Aorta (tissue), 5 donors: ENCODE data around the gene SMAD9. TPM values are rescaled to one million over a fixed set of nuclear protein-coding genes. Genes with fewer than 3 reads are reported as not detected.

Experiments used
- ATAC-seq: fragments of 200-7000 bp; cut with Tn5 transposase; one replicate; pipeline ENCODE4 v1.9.1; 2022; ENCODE audit warnings: moderate library complexity; ENCODE audit not compliant: low FRiP score
- DNase-seq, 2 donors: peaks; one replicate each; pipeline ENCODE4 v3.0.0-alpha.2; 2020
- H3K27ac ChIP-seq, 2 donors: one replicate each; pipeline ENCODE4 v1.5.1; 2013; ENCODE audit warnings: low read length in 2 of 2, mild to moderate bottlenecking in 2 of 2, moderate library complexity in 2 of 2, control low read depth in 1 of 2, inconsistent platforms in 1 of 2, low read depth in 1 of 2
- H3K27me3 ChIP-seq, 2 donors: one replicate each; pipeline ENCODE4 v1.6.1; 2013; ENCODE audit warnings: control low read depth in 1 of 2, low read length in 1 of 2, mild to moderate bottlenecking in 1 of 2, moderate library complexity in 1 of 2; ENCODE audit not compliant: insufficient read depth in 2 of 2, control insufficient read depth in 1 of 2
- H3K36me3 ChIP-seq, 2 donors: one replicate each; pipeline ENCODE4 v1.6.1; 2013; ENCODE audit warnings: control low read depth in 1 of 2, low read length in 1 of 2, mild to moderate bottlenecking in 1 of 2; ENCODE audit not compliant: insufficient read depth in 2 of 2, control insufficient read depth in 1 of 2
- H3K4me1 ChIP-seq, 2 donors: one replicate each; pipeline ENCODE4 v1.6.1; 2013; ENCODE audit warnings: low read length in 2 of 2, control low read depth in 1 of 2, mild to moderate bottlenecking in 1 of 2, moderate library complexity in 1 of 2; ENCODE audit not compliant: insufficient read depth in 2 of 2, control insufficient read depth in 1 of 2
- H3K4me3 ChIP-seq, 2 donors: one replicate each; pipeline ENCODE4 v1.5.1; 2013; ENCODE audit warnings: low read length in 2 of 2, control low read depth in 1 of 2, mild to moderate bottlenecking in 1 of 2
- H3K9me3 ChIP-seq: one replicate; pipeline ENCODE4 v1.6.1; 2013; ENCODE audit warnings: mild to moderate bottlenecking, low read length; ENCODE audit not compliant: control insufficient read depth
- WGBS, 2 donors: extraction: QIAGEN DNeasy Blood & Tissue Kit; methylation state at CpG; one replicate each; pipeline ENCODE4 v1.1.7; 2013; 5-methylcytosine and 5-hydroxymethylcytosine counted together
- intact Hi-C, 2 donors: fragments of 100-400 bp; cut with DNase I; formaldehyde crosslinking; loops; one replicate each; pipeline versions ENCODE4 v1.14.2 to v1.15.0; 2022
- polyA plus RNA-seq, 2 donors: library from polyadenylated mRNA; stranded (reverse); fragments of 200-250 nt; gene quantifications; one replicate each; pipeline ENCODE4 v1.2.3, GENCODE V29; 2013
- total RNA-seq, 2 donors: library from RNA; stranded (reverse); fragmentation: NEBNext Ultra II Directional; extraction: Animal tissue kit (Norgen Biotek cat#: 25700); gene quantifications; one replicate each; pipeline ENCODE4 v1.2.1, GENCODE V29; 2021
- donor health status: healthy with polysubstance abuse.
- donor health status: Bipolar disorder and iron deficiency.
- donor health status: DM: no; HTN: no; CAD: no.
- donor health status: DM: no; HTN: no; CAD: no.
- donor health status: DM: yes; HTN: yes; CAD: no.

SMAD9 gene
- total and polyA plus RNA-seq, 4 donors: 8.3 to 50.8 (median 30.8) TPM

DNA sequence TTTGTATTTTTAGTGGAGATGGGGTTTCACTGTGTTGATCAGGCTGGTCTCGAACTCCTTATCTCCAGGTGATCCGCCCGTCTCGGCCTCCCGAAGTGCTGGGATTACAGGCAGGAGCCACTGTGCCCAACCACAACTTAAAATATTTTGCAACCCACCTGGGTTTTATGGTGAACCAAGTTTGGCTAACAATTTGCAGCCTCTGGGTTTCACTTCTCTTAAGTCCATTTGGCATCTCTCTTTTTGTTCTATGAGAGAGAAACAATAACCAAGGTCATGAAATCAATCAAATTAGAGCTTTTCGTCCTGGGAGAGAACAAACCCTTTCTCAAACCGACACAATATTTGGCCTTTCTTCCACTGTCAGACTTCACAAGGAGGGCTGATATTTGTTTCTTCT is 5.6 kb upstream of the SMAD9 start:
- intact Hi-C loops: no loop called here

GRCh38 chr13:36924001-36924400 is 4.0 kb upstream of the SMAD9 start:
- H3K4me3 ChIP-seq: no peak overlapping the region
- no peak overlapping the region for H3K27ac ChIP-seq
- intact Hi-C loops: loop anchor here in 1 of 2 donors (5.0 kb wide), 2 partner anchors 33 to 67 kb away; no protein-coding TSS in a partner anchor
- 80 to 90% methylated on average over 3 of the region's 3 CpGs for WGBS, 2 donors
- ATAC-seq: no peak
- H3K4me1 ChIP-seq: peaks cover 0 to 2% of the 10 kb centered on the region in 2 donors
- no peaks in the 10 kb centered on the region for H3K27me3 ChIP-seq
- no peaks in the 10 kb centered on the region for H3K9me3 ChIP-seq
- DNase-seq: no peak
- no peaks in the 10 kb centered on the region for H3K36me3 ChIP-seq

More for the DNA sequence above, 5.6 kb upstream of the SMAD9 start:
- Histone ChIP-seq H3K9me3 (no peaks in the 10 kb centered on the region), H3K27me3 (no peaks in the 10 kb centered on the region), H3K27ac (no peak overlapping the region), H3K36me3 (no peaks in the 10 kb centered on the region), H3K4me1 (peaks cover 0 to 2% of the 10 kb centered on the region in 2 donors), H3K4me3 (no peak overlapping the region)
- DNase-seq (no peak), ATAC-seq (no peak)
- WGBS, 2 donors: 77 to 84% methylated on average over 7 of the region's 7 CpGs

- Histone ChIP-seq H3K36me3 (no peaks in the 10 kb centered on the region), H3K4me3 (no peak overlapping the region), H3K9me3 (no peaks in the 10 kb centered on the region), H3K4me1 (peaks cover under 1 to 2% of the 10 kb centered on the region in 2 donors), H3K27me3 (no peaks in the 10 kb centered on the region), H3K27ac (no peak overlapping the region)
- DNase-seq (no peak), ATAC-seq (no peak)
- intact Hi-C loops: loop anchor here in 1 of 2 donors (5.0 kb wide), 2 partner anchors 36 to 64 kb away; no protein-coding TSS in a partner anchor
- 61 to 65% methylated on average over 10 of the region's 10 CpGs for WGBS, 2 donors
Measured at GRCh38 chr13:36921631-36922301, 1.7 kb upstream of the SMAD9 start.

GRCh38 chr13:36920616-36921185 is 663 bp upstream of the SMAD9 start:
- no peak for ATAC-seq
- no peak for DNase-seq
- 9 to 14% methylated on average over 9 of the region's 9 CpGs for WGBS, 2 donors
- Histone ChIP-seq H3K9me3 (no peaks in the 10 kb centered on the region), H3K27me3 (no peaks in the 10 kb centered on the region), H3K4me1 (peaks cover 2 to 3% of the 10 kb centered on the region in 2 donors), H3K4me3 (peak overlapping the region; percentile 98 to 99), H3K36me3 (peaks cover 0 to 1% of the 10 kb centered on the region in 2 donors), H3K27ac (peak overlapping the region; percentile 80 to 81)
- intact Hi-C loops: loop anchor here in 1 of 2 donors (5.0 kb wide), 2 partner anchors 37 to 63 kb away; no protein-coding TSS in a partner anchor

GRCh38 chr13:36919171-36919832 is 736 bp downstream of the SMAD9 start:
- peak overlapping the region; percentile 84 to 95 for H3K27ac ChIP-seq
- H3K4me3 ChIP-seq: peak overlapping the region; percentile 98 to 99
- peaks cover 2 to 3% of the 10 kb centered on the region in 2 donors for H3K4me1 ChIP-seq
- peak; percentile 77 for ATAC-seq
- intact Hi-C loops: loop anchor here in 1 of 2 donors (5.0 kb wide), 2 partner anchors 47 to 48 kb away; no protein-coding TSS in a partner anchor
- H3K27me3 ChIP-seq: no peaks in the 10 kb centered on the region
- 1% methylated on average over 45 to 51 of the region's 51 CpGs for WGBS, 2 donors
- no peaks in the 10 kb centered on the region for H3K9me3 ChIP-seq
- H3K36me3 ChIP-seq: peaks cover 0 to 1% of the 10 kb centered on the region in 2 donors
- peak; percentile 71 to 78 for DNase-seq

- WGBS, 2 donors: 6 to 8% methylated on average over 12 of the region's 12 CpGs
- ATAC-seq (peak; percentile 54), DNase-seq (no peak)
- H3K4me1 ChIP-seq: peaks cover 2 to 3% of the 10 kb centered on the region in 2 donors
- H3K27me3 ChIP-seq: no peaks in the 10 kb centered on the region
- H3K27ac ChIP-seq: peak overlapping the region; percentile 84 to 95
- peaks cover 0 to 1% of the 10 kb centered on the region in 2 donors for H3K36me3 ChIP-seq
- intact Hi-C loops: loop anchor here in 1 of 2 donors (5.0 kb wide), 2 partner anchors 46 to 49 kb away; no protein-coding TSS in a partner anchor
- H3K4me3 ChIP-seq: peak overlapping the region; percentile 98 to 99
- H3K9me3 ChIP-seq: no peaks in the 10 kb centered on the region
Measured at GRCh38 chr13:36918246-36919131, 1.5 kb downstream of the SMAD9 start.

DNA sequence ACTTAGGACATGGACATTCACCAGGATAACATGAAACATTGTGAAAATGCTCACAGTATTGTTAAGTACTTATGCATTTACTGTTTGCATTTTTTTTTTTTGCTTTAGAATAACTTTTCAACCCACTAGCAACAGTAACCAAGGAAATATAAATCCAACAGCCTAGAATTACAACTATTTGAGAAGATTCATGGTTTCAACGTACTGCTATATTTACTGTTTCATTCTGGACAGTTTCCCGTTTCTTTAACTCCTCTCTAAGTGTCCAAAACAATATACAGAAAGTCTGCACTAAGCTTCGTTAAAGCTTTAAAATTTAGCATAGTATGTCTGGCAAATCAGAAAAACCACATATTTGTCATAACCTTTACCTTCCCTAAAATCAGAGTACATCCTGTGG is 2.7 kb downstream of the SMAD9 start:
- Histone ChIP-seq H3K36me3 (peaks cover 0 to 1% of the 10 kb centered on the region in 2 donors), H3K27me3 (no peaks in the 10 kb centered on the region), H3K27ac (no peak overlapping the region), H3K4me3 (no peak overlapping the region), H3K4me1 (peaks cover 2 to 5% of the 10 kb centered on the region in 2 donors), H3K9me3 (no peaks in the 10 kb centered on the region)
- intact Hi-C loops: loop anchor here in 1 of 2 donors (5.0 kb wide), 2 partner anchors 45 to 50 kb away; no protein-coding TSS in a partner anchor
- whole genome bisulfite sequencing, 2 donors: 27 to 31% methylated on average over 3 of the region's 3 CpGs
- ATAC-seq: no peak
- no peak for DNase-seq
